ENCODE data around the gene FNIP1. TPM values are rescaled to one million over a fixed set of nuclear protein-coding genes. Genes with fewer than 3 reads are reported as not detected.
A peak's percentile ranks its signal among the peaks of the same experiment; 100 is the strongest.
"Not testable (repeated sequence)": the region's sequence is repeated elsewhere in the genome, so short reads cannot be mapped to it uniquely, and the experiment has no call there.

FNIP1 gene
- total RNA-seq, 6 experiments from 2014 or later = 14.2 to 25.2 (median 20.9) TPM

GRCh38 chr5:131605086-131605485 is 191.7 kb downstream of the FNIP1 start:
- TF ChIP-seq CTCF (IDR thresholded peaks at IDR 0.05) (no peak), POLR2A (IDR thresholded peaks at IDR 0.05) (no peak)
- no peaks in the 10 kb centered on the region for H3K4me1 ChIP-seq
- DNase-seq = no peak
- no peaks in the 10 kb centered on the region for H3K36me3 ChIP-seq
- intact Hi-C loops (cut with DNase I) = no loop called here
- no peak overlapping the region for H3K4me3 ChIP-seq
- no peak for ATAC-seq
- no peak overlapping the region for H3K27ac ChIP-seq
- H3K9me3 ChIP-seq = no peaks in the 10 kb centered on the region
- 89% methylated on average over 2 of the region's 2 CpGs for whole genome bisulfite sequencing (ENCODE audit: insufficient coverage, low coverage, low lambda C conversion rate, missing lambda C conversion rate)
- H3K27me3 ChIP-seq = no peaks in the 10 kb centered on the region

GRCh38 chr5:131595088-131596033 is 201.5 kb downstream of the FNIP1 start:
- 73% methylated on average over 5 of the region's 8 CpGs for WGBS (ENCODE audit: insufficient coverage, low coverage, low lambda C conversion rate, missing lambda C conversion rate)
- Histone ChIP-seq H3K4me3 (no peak overlapping the region), H3K27ac (no peak overlapping the region), H3K9me3 (no peaks in the 10 kb centered on the region), H3K36me3 (no peaks in the 10 kb centered on the region), H3K4me1 (no peaks in the 10 kb centered on the region), H3K27me3 (no peaks in the 10 kb centered on the region)
- intact Hi-C loops (cut with DNase I) = loop anchor here in 1 of 2 donors (10.0 kb wide), 1 partner anchor 409 kb away; no protein-coding TSS in a partner anchor
- DNase-seq = no peak
- no peak for TF ChIP-seq POLR2A (IDR thresholded peaks at IDR 0.05)
- no peak for TF ChIP-seq CTCF (IDR thresholded peaks at IDR 0.05)
- ATAC-seq = no peak

GRCh38 chr5:131593921-131594320 is 202.9 kb downstream of the FNIP1 start:
- H3K4me3 ChIP-seq = no peak overlapping the region
- no peak for DNase-seq
- no peak for TF ChIP-seq POLR2A (IDR thresholded peaks at IDR 0.05)
- no peak for TF ChIP-seq CTCF (IDR thresholded peaks at IDR 0.05)
- ATAC-seq = no peak
- intact Hi-C loops (cut with DNase I) = loop anchor here in 1 of 2 donors (10.0 kb wide), 1 partner anchor 411 kb away; no protein-coding TSS in a partner anchor
- no peaks in the 10 kb centered on the region for H3K9me3 ChIP-seq
- WGBS (ENCODE audit: insufficient coverage, low coverage, low lambda C conversion rate, missing lambda C conversion rate) = 100% methylated on average over 1 of the region's 2 CpGs
- no peaks in the 10 kb centered on the region for H3K27me3 ChIP-seq
- H3K4me1 ChIP-seq = no peaks in the 10 kb centered on the region
- H3K27ac ChIP-seq = no peak overlapping the region
- no peaks in the 10 kb centered on the region for H3K36me3 ChIP-seq

- DNase-seq, H3K9me3 ChIP-seq, H3K27me3 ChIP-seq, H3K27ac ChIP-seq, H3K4me3 ChIP-seq, H3K4me1 ChIP-seq, H3K36me3 ChIP-seq: not testable (repeated sequence)
- 64% methylated on average over 2 of the region's 2 CpGs for WGBS (ENCODE audit: insufficient coverage, low coverage, low lambda C conversion rate, missing lambda C conversion rate)
- intact Hi-C loops (cut with DNase I) = loop anchor here in 1 of 2 donors (10.0 kb wide), 1 partner anchor 411 kb away; no protein-coding TSS in a partner anchor
- ATAC-seq = peak in 1 of 4 donors; percentile 38
Observed at GRCh38 chr5:131593436-131593835, 203.4 kb downstream of the FNIP1 start.

Other genes starting within 250 kb of the FNIP1 start
- gene RAPGEF6, start 161.8 kb downstream of the FNIP1 start, total RNA-seq = 1 to 10 TPM; 3.7 to 9.1 (median 7.6) TPM
- gene MEIKIN, start 148.6 kb upstream of the FNIP1 start, total RNA-seq = under 1 TPM in 1 of 6 experiments, not detected in 5; 0.55 TPM
- gene ACSL6, start 214.6 kb upstream of the FNIP1 start, total RNA-seq = 1 to 10 TPM; 1.3 to 6.0 (median 4.6) TPM